Right atrium auricular region (tissue), 2 donors: ENCODE measurements around the gene ASB3. TPM values are rescaled to one million over a fixed set of nuclear protein-coding genes. Genes with fewer than 3 reads are reported as not detected.
A peak's percentile ranks its signal among the peaks of the same experiment; 100 is the strongest.

Source experiments
- DNase-seq: peaks from one replicate; pipeline ENCODE4 v3.0.0-alpha.2; 2019; ENCODE audit warnings: low spot score
- H3K27ac ChIP-seq, 2 donors: fragments of 200-600 bp; sonication (generic); 1 replicate in 1 of 2; 2 replicates in 1 of 2; pipeline ENCODE4 v1.5.1; 2016 to 2019
- H3K27me3 ChIP-seq, 2 donors: fragments of 200-600 bp; sonication (generic); one replicate each; pipeline versions ENCODE4 v1.5.1 to v1.6.0; 2017 to 2019
- H3K36me3 ChIP-seq: fragments of 200-600 bp; sonication (generic); one replicate; pipeline ENCODE4 v1.5.1; 2016
- H3K4me1 ChIP-seq, 2 donors: fragments of 200-600 bp; sonication (generic); one replicate each; pipeline versions ENCODE4 v1.5.1 to v1.6.0; 2017 to 2019
- H3K4me3 ChIP-seq, 2 donors: fragments of 200-600 bp; sonication (generic); 1 replicate in 1 of 2; 2 replicates in 1 of 2; pipeline ENCODE4 v1.5.1; 2017 to 2019; ENCODE audit warnings: mild to moderate bottlenecking in 1 of 2, moderate library complexity in 1 of 2
- H3K9me3 ChIP-seq, 2 donors: fragments of 200-600 bp; sonication (generic); one replicate each; pipeline ENCODE4 v1.5.1; 2019
- total RNA-seq, 2 donors: library from RNA; depleted of rRNA; stranded (reverse); fragments of >200 nt; gene quantifications; one replicate each; pipeline ENCODE4 v1.1.0, GENCODE V29; 2016
- TF ChIP-seq, protein P1 (sequence below), 2 donors: fragments of 200-600 bp; sonication (generic); IDR thresholded peaks; one replicate each; pipeline ENCODE4 v1.5.1; 2019; ENCODE audit warnings: antibody characterized with exemption in 2 of 2

Gene ASB3
- total RNA-seq, 2 donors from 2014 or later = 9.2 to 11.4 TPM

DNA sequence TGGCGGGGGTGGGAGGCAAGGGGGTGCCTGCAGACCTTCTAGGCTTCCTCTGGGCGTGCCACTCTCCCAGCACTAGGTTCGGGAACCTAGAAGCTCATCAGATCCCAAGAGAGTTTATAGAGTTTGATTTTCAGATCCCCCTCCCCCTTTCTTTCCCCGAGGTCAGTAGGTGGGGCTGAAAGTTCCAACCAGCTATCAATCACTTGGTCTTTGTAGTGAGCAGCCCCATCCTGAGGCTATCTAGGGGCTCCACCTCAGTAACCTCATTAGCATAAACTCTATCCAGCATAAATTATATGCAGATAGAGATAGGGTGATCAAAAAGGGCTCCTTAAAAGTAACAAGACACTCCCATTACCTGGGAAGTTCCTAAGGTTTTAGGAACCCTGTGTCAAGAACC is 32.9 kb upstream of the ASB3 start:
- Histone ChIP-seq H3K9me3 (no peaks in the 10 kb centered on the region), H3K4me3 (no peak overlapping the region), H3K27me3 (no peaks in the 10 kb centered on the region), H3K4me1 (no peaks in the 10 kb centered on the region), H3K27ac (no peak overlapping the region), H3K36me3 (peaks cover 44% of the 10 kb centered on the region)
- no peak for DNase-seq
- TF ChIP-seq, protein P1, sequence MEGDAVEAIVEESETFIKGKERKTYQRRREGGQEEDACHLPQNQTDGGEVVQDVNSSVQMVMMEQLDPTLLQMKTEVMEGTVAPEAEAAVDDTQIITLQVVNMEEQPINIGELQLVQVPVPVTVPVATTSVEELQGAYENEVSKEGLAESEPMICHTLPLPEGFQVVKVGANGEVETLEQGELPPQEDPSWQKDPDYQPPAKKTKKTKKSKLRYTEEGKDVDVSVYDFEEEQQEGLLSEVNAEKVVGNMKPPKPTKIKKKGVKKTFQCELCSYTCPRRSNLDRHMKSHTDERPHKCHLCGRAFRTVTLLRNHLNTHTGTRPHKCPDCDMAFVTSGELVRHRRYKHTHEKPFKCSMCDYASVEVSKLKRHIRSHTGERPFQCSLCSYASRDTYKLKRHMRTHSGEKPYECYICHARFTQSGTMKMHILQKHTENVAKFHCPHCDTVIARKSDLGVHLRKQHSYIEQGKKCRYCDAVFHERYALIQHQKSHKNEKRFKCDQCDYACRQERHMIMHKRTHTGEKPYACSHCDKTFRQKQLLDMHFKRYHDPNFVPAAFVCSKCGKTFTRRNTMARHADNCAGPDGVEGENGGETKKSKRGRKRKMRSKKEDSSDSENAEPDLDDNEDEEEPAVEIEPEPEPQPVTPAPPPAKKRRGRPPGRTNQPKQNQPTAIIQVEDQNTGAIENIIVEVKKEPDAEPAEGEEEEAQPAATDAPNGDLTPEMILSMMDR (IDR thresholded peaks at IDR 0.05) = no peak

DNA sequence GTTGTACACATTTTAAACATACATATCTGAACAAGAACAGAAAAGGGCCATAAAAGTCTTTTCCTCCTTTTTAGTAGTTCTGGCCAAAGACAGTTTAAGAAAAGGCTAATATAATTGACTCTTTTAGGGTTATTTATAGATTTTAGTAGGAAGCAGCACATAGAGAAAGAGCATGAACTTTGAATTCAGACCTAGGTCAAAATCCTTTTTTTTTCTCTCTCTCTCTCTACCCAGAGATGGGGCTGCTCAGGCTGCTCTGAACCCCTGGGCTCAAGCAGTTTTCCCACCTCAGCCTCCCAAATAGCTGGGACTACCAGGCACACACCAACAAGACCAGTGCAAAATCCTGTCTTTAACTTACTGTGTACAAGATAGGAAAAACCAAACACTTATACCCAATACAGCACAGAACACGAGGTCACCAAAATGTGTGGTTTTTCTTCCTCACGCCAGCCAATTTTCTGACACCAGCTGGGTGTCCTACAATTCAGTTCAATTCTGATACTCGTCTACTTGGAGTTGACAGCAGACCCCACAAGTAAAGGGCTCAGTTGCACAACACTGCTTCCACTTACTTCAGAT is 32.2 kb upstream of the ASB3 start:
- peaks cover 49% of the 10 kb centered on the region for H3K36me3 ChIP-seq
- no peaks in the 10 kb centered on the region for H3K27me3 ChIP-seq
- H3K9me3 ChIP-seq = no peaks in the 10 kb centered on the region
- TF ChIP-seq, protein P1 (IDR thresholded peaks at IDR 0.05) = no peak
- H3K27ac ChIP-seq = no peak overlapping the region
- no peak for DNase-seq
- no peaks in the 10 kb centered on the region for H3K4me1 ChIP-seq
- no peak overlapping the region for H3K4me3 ChIP-seq

DNA sequence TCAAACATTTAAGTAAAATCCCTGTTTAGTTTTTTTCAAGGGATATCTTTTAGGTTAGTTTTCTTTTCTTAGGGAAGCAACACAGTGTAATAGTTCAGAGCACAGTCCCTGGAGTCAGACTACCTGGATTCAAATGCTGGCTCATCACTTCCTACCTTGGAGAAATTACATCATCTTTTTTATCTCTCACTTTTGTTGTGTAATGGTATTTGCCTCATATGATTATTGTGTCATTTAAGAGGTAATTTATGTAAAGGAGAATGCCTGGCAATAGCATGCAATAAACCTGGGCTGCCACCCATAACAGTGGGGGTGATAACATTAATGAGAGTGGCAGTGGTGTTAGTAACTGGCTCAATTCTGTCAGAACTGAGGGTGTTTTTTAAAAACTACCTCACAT is 26.4 kb upstream of the ASB3 start:
- peaks cover 0 to 15% of the 10 kb centered on the region in 2 donors for H3K4me1 ChIP-seq
- no peak overlapping the region for H3K4me3 ChIP-seq
- H3K27ac ChIP-seq = peak overlapping the region in 1 of 2 donors; percentile 57
- TF ChIP-seq, protein P1 (IDR thresholded peaks at IDR 0.05) = no peak
- no peaks in the 10 kb centered on the region for H3K9me3 ChIP-seq
- no peaks in the 10 kb centered on the region for H3K27me3 ChIP-seq
- no peak for DNase-seq
- H3K36me3 ChIP-seq = peaks cover 71% of the 10 kb centered on the region

DNA sequence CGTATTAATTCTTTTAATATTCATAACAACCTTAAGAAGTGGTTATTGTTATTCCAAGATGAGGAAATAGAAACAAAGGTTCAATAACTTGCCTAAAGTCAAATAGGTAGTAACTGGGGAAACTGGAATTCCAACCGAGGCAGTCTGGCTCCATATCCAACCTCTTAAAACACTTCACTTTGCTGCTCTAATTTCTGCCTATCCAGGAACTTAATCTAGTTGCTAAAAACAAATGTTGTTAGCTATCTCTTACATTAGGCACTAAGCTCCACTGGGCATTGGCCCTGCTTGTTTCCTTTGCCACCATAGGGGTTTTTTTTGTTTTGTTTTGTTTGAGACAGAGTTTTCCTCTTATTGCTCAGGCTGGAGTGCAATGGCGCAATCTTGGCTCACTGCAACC is 24.8 kb upstream of the ASB3 start:
- H3K36me3 ChIP-seq = peaks cover 68% of the 10 kb centered on the region
- H3K9me3 ChIP-seq = no peaks in the 10 kb centered on the region
- peak overlapping the region in 1 of 2 donors; percentile 57 for H3K27ac ChIP-seq
- H3K4me3 ChIP-seq = no peak overlapping the region
- peaks cover 0 to 15% of the 10 kb centered on the region in 2 donors for H3K4me1 ChIP-seq
- TF ChIP-seq, protein P1 (IDR thresholded peaks at IDR 0.05) = no peak
- H3K27me3 ChIP-seq = no peaks in the 10 kb centered on the region
- no peak for DNase-seq

DNA sequence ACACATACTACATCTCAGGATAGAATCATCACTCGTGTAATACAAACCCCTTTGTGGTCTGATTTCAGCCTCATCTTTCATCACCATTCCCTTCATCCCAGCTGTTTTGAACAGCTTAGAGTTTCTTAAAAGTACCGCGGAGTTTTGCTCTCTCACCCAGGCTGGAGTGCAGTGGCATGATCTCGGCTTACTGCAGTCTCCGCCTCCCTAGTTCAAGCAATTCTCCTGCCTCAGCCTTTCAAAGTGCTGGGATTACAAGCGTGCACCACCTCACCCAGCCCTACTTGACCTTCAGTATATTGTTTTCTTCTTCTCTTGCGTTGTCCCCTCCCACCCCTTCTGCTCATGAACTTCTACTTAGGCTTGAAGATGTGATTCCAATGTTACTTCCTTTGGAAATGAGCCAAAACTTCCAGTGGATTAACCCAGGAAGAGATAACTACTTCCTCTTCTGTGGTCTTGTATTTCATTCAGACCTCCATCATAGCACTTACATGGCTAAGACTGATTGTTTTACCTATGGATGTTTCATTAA is 15.9 kb upstream of the ASB3 start:
- no peak overlapping the region for H3K27ac ChIP-seq
- TF ChIP-seq, protein P1 (IDR thresholded peaks at IDR 0.05) = no peak
- no peak overlapping the region for H3K4me3 ChIP-seq
- H3K9me3 ChIP-seq = no peaks in the 10 kb centered on the region
- no peaks in the 10 kb centered on the region for H3K27me3 ChIP-seq
- no peaks in the 10 kb centered on the region for H3K4me1 ChIP-seq
- DNase-seq = no peak
- peaks cover 35% of the 10 kb centered on the region for H3K36me3 ChIP-seq

DNA sequence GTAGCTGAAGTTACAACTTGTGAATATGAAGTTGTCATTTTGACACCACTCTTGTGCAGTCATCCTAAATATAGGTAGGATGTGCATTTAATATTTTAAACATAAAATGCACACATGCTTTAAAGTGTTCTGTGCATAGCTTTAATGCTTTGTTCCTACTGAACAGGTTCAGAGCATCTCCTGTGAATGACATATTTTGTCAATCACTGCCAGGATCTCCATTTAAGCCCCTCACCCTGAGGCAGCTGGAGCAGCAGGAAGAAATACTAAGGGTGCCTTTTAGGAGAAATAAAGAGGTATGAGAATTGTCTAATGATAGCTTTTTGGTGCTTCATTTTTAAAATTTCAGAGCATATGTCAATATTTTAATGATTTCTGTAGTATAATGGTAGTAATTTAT is 14.8 kb upstream of the ASB3 start:
- peaks cover 31% of the 10 kb centered on the region for H3K36me3 ChIP-seq
- H3K27me3 ChIP-seq = no peaks in the 10 kb centered on the region
- TF ChIP-seq, protein P1 (IDR thresholded peaks at IDR 0.05) = no peak
- no peaks in the 10 kb centered on the region for H3K9me3 ChIP-seq
- no peak overlapping the region for H3K27ac ChIP-seq
- no peak overlapping the region for H3K4me3 ChIP-seq
- no peak for DNase-seq
- H3K4me1 ChIP-seq = no peaks in the 10 kb centered on the region
